ENCODE data around the gene PODXL2.

The PODXL2 gene

GRCh38 chr3:127709320-127710060, 80.5 kb downstream of the PODXL2 start:
- no peak for DNase-seq (ENCODE audit: low read depth)

GRCh38 chr3:127710155-127710941, 81.4 kb downstream of the PODXL2 start:
- DNase-seq (ENCODE audit: low read depth) = no peak

- no peak for DNase-seq (ENCODE audit: low read depth)
These were observed 82.2 kb downstream of the PODXL2 start for GRCh38 chr3:127711021-127711695.

- DNase-seq (ENCODE audit: low read depth) = no peak
These were observed 82.9 kb downstream of the PODXL2 start for GRCh38 chr3:127711896-127712295.

GRCh38 chr3:127712461-127712860, 83.5 kb downstream of the PODXL2 start:
- no peak for DNase-seq (ENCODE audit: low read depth)

GRCh38 chr3:127712881-127713771, 84.1 kb downstream of the PODXL2 start:
- DNase-seq (ENCODE audit: low read depth) = no peak

GRCh38 chr3:127714125-127714571, 85.2 kb downstream of the PODXL2 start:
- DNase-seq (ENCODE audit: low read depth) = no peak

GRCh38 chr3:127714866-127715265, 85.9 kb downstream of the PODXL2 start:
- no peak for DNase-seq (ENCODE audit: low read depth)

- no peak for DNase-seq (ENCODE audit: low read depth)
These were observed 86.5 kb downstream of the PODXL2 start for GRCh38 chr3:127715532-127715931.

- no peak for DNase-seq (ENCODE audit: low read depth)
These were observed 87.4 kb downstream of the PODXL2 start for GRCh38 chr3:127716384-127716783.

- DNase-seq (ENCODE audit: low read depth) = no peak
These were observed 88.6 kb downstream of the PODXL2 start for GRCh38 chr3:127717357-127718244.

GRCh38 chr3:127718245-127718915, 89.4 kb downstream of the PODXL2 start:
- DNase-seq (ENCODE audit: low read depth) = no peak

- no peak for DNase-seq (ENCODE audit: low read depth)
These were observed 89.9 kb downstream of the PODXL2 start for GRCh38 chr3:127718916-127719290.

- DNase-seq (ENCODE audit: low read depth) = no peak
These were observed 90.4 kb downstream of the PODXL2 start for GRCh38 chr3:127719369-127719768.

GRCh38 chr3:127720161-127720823, 91.3 kb downstream of the PODXL2 start:
- DNase-seq (ENCODE audit: low read depth) = no peak

- DNase-seq (ENCODE audit: low read depth) = no peak
These were observed 92.3 kb downstream of the PODXL2 start for GRCh38 chr3:127720985-127721935.

- no peak for DNase-seq (ENCODE audit: low read depth)
These were observed 93.3 kb downstream of the PODXL2 start for GRCh38 chr3:127722091-127722784.

Data from stimulated activated CD4-positive, alpha-beta T cell treated with anti-CD3 and anti-CD28 coated beads, Interleukin-2, amount 100 ng/mL, for 4 hours (primary cell).